Colonic mucosa (tissue), 4 donors: ENCODE data around the gene NDUFV1. TPM values are rescaled to one million over a fixed set of nuclear protein-coding genes. Genes with fewer than 3 reads are reported as not detected.

ENCODE experiments used
- DNase-seq: peaks from one replicate; pipeline ENCODE4 v3.0.0-alpha.2; 2020
- H3K27ac ChIP-seq: fragments of 200-600 bp; one replicate; pipeline ENCODE4 v1.8.0; 2021
- H3K27me3 ChIP-seq: fragments of 200-600 bp; one replicate; pipeline ENCODE4 v1.8.0; 2021
- H3K36me3 ChIP-seq: fragments of 200-600 bp; one replicate; pipeline ENCODE4 v1.8.0; 2021
- H3K4me1 ChIP-seq: fragments of 200-600 bp; one replicate; pipeline ENCODE4 v1.8.0; 2021; ENCODE audit warnings: mild to moderate bottlenecking
- H3K4me3 ChIP-seq: fragments of 200-600 bp; one replicate; pipeline ENCODE4 v1.8.0; 2021
- H3K9ac ChIP-seq, 2 donors: one replicate each; pipeline ENCODE4 v1.7.0; 2013; ENCODE audit warnings: control low read depth in 2 of 2, low read depth in 2 of 2, low read length in 2 of 2
- H3K9me3 ChIP-seq: fragments of 200-600 bp; one replicate; pipeline ENCODE4 v1.8.0; 2021
- intact Hi-C: fragments of 100-400 bp; cut with DNase I; formaldehyde crosslinking; loops from one replicate; pipeline ENCODE4 v1.14.1; 2022
- total RNA-seq, 2 donors: library from RNA; stranded (reverse); fragmentation: NEBNext Ultra II Directional in 1 of 2; extraction: Animal tissue kit (Norgen Biotek cat#: 25700) in 1 of 2; gene quantifications; one replicate each; pipeline ENCODE4 v1.2.1, GENCODE V29; 2021
- TF ChIP-seq, protein P1 (sequence below): fragments of 200-600 bp; IDR thresholded peaks from one replicate; pipeline ENCODE4 v1.8.0; 2022; ENCODE audit warnings: antibody characterized with exemption, mild to moderate bottlenecking
- donor health status: healthy.
- donor health status: DM: no; HTN: no; CAD: no.
- donor health status: DM: no; HTN: no; CAD: no.

Gene NDUFV1
- total RNA-seq, 2 donors from 2014 or later: 329 to 361 TPM

GRCh38 chr11:67576735-67577475 lies 29.8 kb upstream of the NDUFV1 start:
- H3K4me3 ChIP-seq: no peak overlapping the region
- H3K9ac ChIP-seq: no peak overlapping the region
- no peak overlapping the region for H3K27ac ChIP-seq
- TF ChIP-seq, protein P1, sequence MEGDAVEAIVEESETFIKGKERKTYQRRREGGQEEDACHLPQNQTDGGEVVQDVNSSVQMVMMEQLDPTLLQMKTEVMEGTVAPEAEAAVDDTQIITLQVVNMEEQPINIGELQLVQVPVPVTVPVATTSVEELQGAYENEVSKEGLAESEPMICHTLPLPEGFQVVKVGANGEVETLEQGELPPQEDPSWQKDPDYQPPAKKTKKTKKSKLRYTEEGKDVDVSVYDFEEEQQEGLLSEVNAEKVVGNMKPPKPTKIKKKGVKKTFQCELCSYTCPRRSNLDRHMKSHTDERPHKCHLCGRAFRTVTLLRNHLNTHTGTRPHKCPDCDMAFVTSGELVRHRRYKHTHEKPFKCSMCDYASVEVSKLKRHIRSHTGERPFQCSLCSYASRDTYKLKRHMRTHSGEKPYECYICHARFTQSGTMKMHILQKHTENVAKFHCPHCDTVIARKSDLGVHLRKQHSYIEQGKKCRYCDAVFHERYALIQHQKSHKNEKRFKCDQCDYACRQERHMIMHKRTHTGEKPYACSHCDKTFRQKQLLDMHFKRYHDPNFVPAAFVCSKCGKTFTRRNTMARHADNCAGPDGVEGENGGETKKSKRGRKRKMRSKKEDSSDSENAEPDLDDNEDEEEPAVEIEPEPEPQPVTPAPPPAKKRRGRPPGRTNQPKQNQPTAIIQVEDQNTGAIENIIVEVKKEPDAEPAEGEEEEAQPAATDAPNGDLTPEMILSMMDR: no peak
- intact Hi-C loops: no loop called here
- H3K36me3 ChIP-seq: no peaks in the 10 kb centered on the region
- no peaks in the 10 kb centered on the region for H3K9me3 ChIP-seq
- no peaks in the 10 kb centered on the region for H3K27me3 ChIP-seq
- DNase-seq: no peak
- H3K4me1 ChIP-seq: no peaks in the 10 kb centered on the region

DNA sequence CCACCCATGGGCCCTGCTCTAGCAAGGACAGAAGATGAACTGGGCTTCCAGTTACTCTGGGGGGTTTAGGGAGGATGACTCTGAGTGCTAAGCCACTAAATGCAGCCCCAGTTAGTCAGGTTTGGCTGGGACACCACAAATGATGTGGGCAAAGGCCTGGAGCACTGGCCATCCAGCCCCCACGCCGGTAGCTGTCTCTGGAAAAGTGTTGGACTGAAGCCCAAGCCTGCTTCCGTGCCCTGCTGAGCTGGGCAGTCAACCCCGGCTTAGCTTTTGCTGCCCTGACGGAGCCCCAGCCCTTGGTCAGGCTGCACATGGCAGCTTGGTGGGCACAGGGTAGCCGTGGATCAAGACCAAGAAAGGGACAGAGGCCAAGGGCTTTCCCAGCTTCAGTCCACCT lies 28.8 kb upstream of the NDUFV1 start:
- H3K36me3 ChIP-seq: no peaks in the 10 kb centered on the region
- DNase-seq: no peak
- H3K27me3 ChIP-seq: no peaks in the 10 kb centered on the region
- H3K27ac ChIP-seq: no peak overlapping the region
- no peaks in the 10 kb centered on the region for H3K4me1 ChIP-seq
- TF ChIP-seq, protein P1: no peak
- intact Hi-C loops: no loop called here
- no peak overlapping the region for H3K9ac ChIP-seq
- H3K4me3 ChIP-seq: no peak overlapping the region
- no peaks in the 10 kb centered on the region for H3K9me3 ChIP-seq

- intact Hi-C loops: no loop called here
- TF ChIP-seq, protein P1: no peak
- Histone ChIP-seq H3K27me3 (no peaks in the 10 kb centered on the region), H3K9me3 (no peaks in the 10 kb centered on the region), H3K27ac (no peak overlapping the region), H3K4me1 (no peaks in the 10 kb centered on the region), H3K36me3 (no peaks in the 10 kb centered on the region), H3K4me3 (no peak overlapping the region), H3K9ac (no peak overlapping the region)
- DNase-seq: peak; percentile 73
These were observed 25.3 kb upstream of the NDUFV1 start for GRCh38 chr11:67581469-67581868.

DNA sequence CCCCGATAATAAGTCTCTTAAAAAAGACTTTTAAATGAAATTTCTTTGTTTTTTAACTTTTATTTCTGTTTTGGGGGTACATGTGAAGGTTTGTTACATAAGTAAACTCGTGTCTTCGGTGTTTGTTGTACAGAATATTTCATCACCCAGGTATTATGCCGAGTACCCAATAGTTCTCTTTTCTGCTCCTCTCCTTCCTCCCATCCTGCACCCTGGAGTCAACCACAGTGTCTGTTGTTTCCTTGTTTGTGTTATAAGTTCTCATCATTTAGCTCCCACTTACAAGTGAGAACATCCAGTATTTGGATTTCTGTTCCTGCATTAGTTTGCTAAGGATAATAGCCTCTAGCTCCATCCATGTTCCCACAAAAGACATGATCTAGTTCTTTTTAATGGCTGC lies 24.7 kb upstream of the NDUFV1 start:
- Histone ChIP-seq H3K9me3 (no peaks in the 10 kb centered on the region), H3K9ac (no peak overlapping the region), H3K27me3 (no peaks in the 10 kb centered on the region), H3K4me3 (no peak overlapping the region), H3K36me3 (no peaks in the 10 kb centered on the region), H3K27ac (no peak overlapping the region), H3K4me1 (no peaks in the 10 kb centered on the region)
- no peak for DNase-seq
- intact Hi-C loops: no loop called here
- TF ChIP-seq, protein P1: no peak

DNA sequence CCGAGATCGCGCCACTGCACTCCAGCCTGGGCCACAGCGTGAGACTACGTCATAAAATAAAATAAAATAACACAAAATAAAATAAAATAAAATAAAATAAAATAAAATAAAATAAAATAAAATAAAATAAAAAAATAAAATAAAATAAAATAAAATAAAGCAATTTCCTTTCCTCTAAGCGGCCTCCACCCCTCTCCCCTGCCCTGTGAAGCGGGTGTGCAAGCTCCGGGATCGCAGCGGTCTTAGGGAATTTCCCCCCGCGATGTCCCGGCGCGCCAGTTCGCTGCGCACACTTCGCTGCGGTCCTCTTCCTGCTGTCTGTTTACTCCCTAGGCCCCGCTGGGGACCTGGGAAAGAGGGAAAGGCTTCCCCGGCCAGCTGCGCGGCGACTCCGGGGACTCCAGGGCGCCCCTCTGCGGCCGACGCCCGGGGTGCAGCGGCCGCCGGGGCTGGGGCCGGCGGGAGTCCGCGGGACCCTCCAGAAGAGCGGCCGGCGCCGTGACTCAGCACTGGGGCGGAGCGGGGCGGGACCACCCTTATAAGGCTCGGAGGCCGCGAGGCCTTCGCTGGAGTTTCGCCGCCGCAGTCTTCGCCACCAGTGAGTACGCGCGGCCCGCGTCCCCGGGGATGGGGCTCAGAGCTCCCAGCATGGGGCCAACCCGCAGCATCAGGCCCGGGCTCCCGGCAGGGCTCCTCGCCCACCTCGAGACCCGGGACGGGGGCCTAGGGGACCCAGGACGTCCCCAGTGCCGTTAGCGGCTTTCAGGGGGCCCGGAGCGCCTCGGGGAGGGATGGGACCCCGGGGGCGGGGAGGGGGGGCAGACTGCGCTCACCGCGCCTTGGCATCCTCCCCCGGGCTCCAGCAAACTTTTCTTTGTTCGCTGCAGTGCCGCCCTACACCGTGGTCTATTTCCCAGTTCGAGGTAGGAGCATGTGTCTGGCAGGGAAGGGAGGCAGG lies 23.2 kb upstream of the NDUFV1 start, which contains the start of gene GSTP1:
Gene GSTP1 (plus strand): TSS at position 566 of the 958 bp plus-strand sequence. CDS start 32 bp downstream, at position 598.
- H3K27me3 ChIP-seq: no peaks in the 10 kb centered on the region
- DNase-seq: peak; percentile 90
- no peaks in the 10 kb centered on the region for H3K4me1 ChIP-seq
- intact Hi-C loops: no loop called here
- peak within 1 kb of the TSS; percentile 91 to 94 for H3K9ac ChIP-seq
- H3K27ac ChIP-seq: peak within 1 kb of the TSS; percentile 96
- no peaks in the 10 kb centered on the region for H3K36me3 ChIP-seq
- H3K4me3 ChIP-seq: peak within 1 kb of the TSS; percentile 81
- TF ChIP-seq, protein P1: peak; percentile 51
- H3K9me3 ChIP-seq: no peaks in the 10 kb centered on the region
